K562 (cell line): Measurements from ENCODE around the gene GAD1. TPM values are rescaled to one million over a fixed set of nuclear protein-coding genes. Genes with fewer than 3 reads are reported as not detected.
A peak's percentile ranks its signal among the peaks of the same experiment; 100 is the strongest.

Experiments
- ATAC-seq: fragments of 200-7000 bp; cut with Tn5 transposase; 3 replicates; pipeline ENCODE4 v1.9.1; 2020; ENCODE audit warnings: moderate library complexity
- BruUV-seq: library from RNA; stranded (reverse); fragments of 400-500 nt; replicated peaks from 2 replicates; lab custom pipeline; 2021; lab: Mats Ljungman, UMichigan
- CTCF ChIA-PET: fragments of 300-600 bp; formaldehyde crosslinking; extraction: SDS; loops from one replicate; lab custom pipeline; 2021; ENCODE audit warnings: low intra/inter-chr PET ratio; lab: Yijun Ruan, JAX
- POLR2A ChIA-PET: fragments of 300-600, 350-650 bp; sonication (Branson Sonifier 250); formaldehyde crosslinking; extraction: SDS; loops from one replicate; lab custom pipeline; 2021; ENCODE audit warnings: antibody characterized with exemption, inconsistent platforms; lab: Yijun Ruan, JAX
- DNase-seq, 4 experiments: peaks; one replicate each; pipeline versions ENCODE4 v3.0.0 to v3.0.0-alpha.2; 2011 to 2018; ENCODE audit warnings: low spot score in 3 of 4, mixed read lengths in 3 of 4; ENCODE audit errors: extremely low read depth in 1 of 4
- FAIRE-seq: peaks from 2 replicates; lab custom pipeline; 2011; peaks lifted over from hg19 to GRCh38; lab: Jason Lieb, UNC
- H2AFZ ChIP-seq: 2 replicates; pipeline ENCODE4 v1.6.0; 2011; ENCODE audit warnings: low read depth, low read length, control low read depth, inconsistent platforms
- H3K27ac ChIP-seq: fragments of 200-600 bp; 3 replicates; pipeline ENCODE4 v1.8.0; 2011; ENCODE audit warnings: low read depth, mild to moderate bottlenecking, control low read depth, inconsistent platforms, low read length, moderate library complexity, mixed read lengths; ENCODE audit errors: extremely low read depth
- H3K27me3 ChIP-seq, 2 experiments: fragments of 300-600 bp in 1 of 2; 2 replicates in 1 of 2; 3 replicates in 1 of 2; pipeline versions ENCODE4 v1.6.0 to v1.8.0; 2011; ENCODE audit warnings: inconsistent platforms in 2 of 2, low read length in 2 of 2, mild to moderate bottlenecking in 1 of 2, mixed read lengths in 1 of 2, moderate library complexity in 1 of 2; ENCODE audit not compliant: control insufficient read depth in 2 of 2, insufficient read depth in 2 of 2
- H3K36me3 ChIP-seq: fragments of 300-600 bp; 3 replicates; pipeline ENCODE4 v1.8.0; 2011; ENCODE audit warnings: mild to moderate bottlenecking, low read length, inconsistent platforms; ENCODE audit not compliant: control insufficient read depth, insufficient read depth
- H3K4me1 ChIP-seq, 2 experiments: fragments of 200-600 bp in 1 of 2; replicated peaks in 1 of 2; 2 replicates in 1 of 2; 3 replicates in 1 of 2; pipeline versions ENCODE4 v1.5.1 to v1.8.0; 2011; ENCODE audit warnings: inconsistent platforms in 2 of 2, low read length in 2 of 2, mild to moderate bottlenecking in 1 of 2, mixed read lengths in 1 of 2, moderate library complexity in 1 of 2; ENCODE audit not compliant: control insufficient read depth in 2 of 2, insufficient read depth in 2 of 2
- H3K4me2 ChIP-seq: 2 replicates; pipeline ENCODE4 v1.6.1; 2011; ENCODE audit warnings: low read length, control low read depth, inconsistent platforms, mixed read lengths; ENCODE audit not compliant: insufficient read depth
- H3K4me3 ChIP-seq: fragments of 200-600 bp; sonication (generic), shearing (Covaris generic); 2 replicates; pipeline ENCODE4 v1.5.1; 2016; ENCODE audit warnings: control low read depth, inconsistent platforms
- H3K79me2 ChIP-seq: fragments of 200-600 bp; 3 replicates; pipeline ENCODE4 v1.8.0; 2011; ENCODE audit warnings: low read length, inconsistent platforms; ENCODE audit not compliant: control insufficient read depth, insufficient read depth
- H3K9ac ChIP-seq, 2 experiments: 2 replicates each; pipeline versions ENCODE4 v1.6.0 to v1.6.1; 2011; ENCODE audit warnings: low read depth in 2 of 2, low read length in 2 of 2, control low read depth in 1 of 2, inconsistent platforms in 1 of 2, mild to moderate bottlenecking in 1 of 2, mixed read lengths in 1 of 2; ENCODE audit not compliant: insufficient read depth in 1 of 2
- H3K9me1 ChIP-seq: one replicate; pipeline ENCODE4 v1.6.0; 2011; ENCODE audit warnings: inconsistent platforms, mild to moderate bottlenecking, low read length, moderate library complexity; ENCODE audit not compliant: control insufficient read depth, insufficient read depth
- H3K9me3 ChIP-seq: replicated peaks from 2 replicates; pipeline ENCODE4 v1.5.1; 2011; ENCODE audit warnings: low read depth, low read length, inconsistent platforms; ENCODE audit not compliant: control insufficient read depth, insufficient read depth
- H4K20me1 ChIP-seq: replicated peaks from 2 replicates; pipeline ENCODE4 v1.6.1; 2011; ENCODE audit warnings: low read length, inconsistent platforms, mixed read lengths; ENCODE audit not compliant: control insufficient read depth, insufficient read depth
- ATF7 ChIP-seq: fragments of 450-650 bp; IDR thresholded peaks from 2 replicates; pipeline ENCODE4 v1.7.1; 2014; ENCODE audit warnings: mild to moderate bottlenecking, moderate library complexity
- CBX3 ChIP-seq, 2 experiments: IDR thresholded peaks; 1 replicate in 1 of 2; 2 replicates in 1 of 2; pipeline ENCODE4 v1.6.1; 2012; ENCODE audit warnings: inconsistent platforms in 2 of 2, low read length in 2 of 2, borderline replicate concordance in 1 of 2, control low read depth in 1 of 2
- MIER1 ChIP-seq: fragments of 450-650 bp; IDR thresholded peaks from 2 replicates; pipeline ENCODE4 v1.6.1; 2016; ENCODE audit warnings: antibody characterized with exemption, mild to moderate bottlenecking, low read depth
- TRIM24 ChIP-seq, 2 experiments: fragments of 450-650 bp; IDR thresholded peaks; 2 replicates each; pipeline ENCODE4 v1.6.1; 2016
- ZNF764 ChIP-seq: fragments of 250-450 bp; sonication (Bioruptor Pico); IDR thresholded peaks from 2 replicates; pipeline ENCODE4 v1.4.0; 2020; ENCODE audit warnings: low read depth, mild to moderate bottlenecking, moderate library complexity
- WGBS: fragments of 100-300 bp; shearing (Covaris generic); methylation state at CpG from one replicate; pipeline ENCODE4 v1.1.6; 2016; ENCODE audit warnings: low coverage, mixed read lengths; ENCODE audit not compliant: insufficient coverage; ENCODE audit errors: missing lambda C conversion rate; 5-methylcytosine and 5-hydroxymethylcytosine counted together
- in situ Hi-C: fragments of 300-500 bp; cut with MboI; formaldehyde crosslinking; loops from 4 replicates; pipeline ENCODE4 v1.15.0; 2018; ENCODE audit warnings: inconsistent platforms, mixed read lengths
- intact Hi-C: fragments of 100-400 bp; cut with micrococcal nuclease; formaldehyde crosslinking; loops from 2 replicates; pipeline ENCODE4 v1.14.2; 2022
- polyA plus RNA-seq, 8 experiments: library from polyadenylated mRNA; depleted of rRNA in 4 of 8; stranded (reverse) in 5 of 8; unstranded in 3 of 8; fragments of >200 nt; fragmentation: Nextera tagmentation in 2 of 8; fragmentation: Illumina TruSeq in 1 of 8; extraction: Ambion mirVana in 2 of 8; extraction: Trizol in 1 of 8; gene quantifications; 2 replicates each; pipeline versions ENCODE4 v1.2.1 to v1.2.3, GENCODE V29; 2011 to 2014; ENCODE audit warnings: inconsistent platforms in 1 of 8, missing spikeins in 1 of 8
- total RNA-seq, 7 experiments: library from RNA; depleted of rRNA in 6 of 7; stranded (reverse); fragments of >200 nt in 6 of 7; fragmentation: Illumina TruSeq in 2 of 7; extraction: Trizol in 2 of 7; gene quantifications; 2 replicates each; pipeline versions ENCODE4 v1.2.1 to v1.2.3, GENCODE V29; 2011 to 2021; ENCODE audit warnings: low replicate concordance in 1 of 7
- TF ChIP-seq, protein P1 (sequence below): fragments of 250-450 bp; sonication (Bioruptor Pico); IDR thresholded peaks from 2 replicates; pipeline ENCODE4 v1.4.0; 2020; ENCODE audit warnings: mild to moderate bottlenecking, moderate library complexity, borderline replicate concordance
- TF ChIP-seq, protein P2 (sequence below): fragments of 250-450 bp; sonication (Bioruptor Pico); IDR thresholded peaks from 2 replicates; pipeline ENCODE4 v1.4.0; 2020; ENCODE audit warnings: mild to moderate bottlenecking, moderate library complexity

The GAD1 gene
- total and polyA plus RNA-seq, 9 of the 15 experiments (the other 6 are each of a cell fraction or from before 2014, with no cell fraction given) = 2.7 to 29.1 (median 15.7) TPM

DNA sequence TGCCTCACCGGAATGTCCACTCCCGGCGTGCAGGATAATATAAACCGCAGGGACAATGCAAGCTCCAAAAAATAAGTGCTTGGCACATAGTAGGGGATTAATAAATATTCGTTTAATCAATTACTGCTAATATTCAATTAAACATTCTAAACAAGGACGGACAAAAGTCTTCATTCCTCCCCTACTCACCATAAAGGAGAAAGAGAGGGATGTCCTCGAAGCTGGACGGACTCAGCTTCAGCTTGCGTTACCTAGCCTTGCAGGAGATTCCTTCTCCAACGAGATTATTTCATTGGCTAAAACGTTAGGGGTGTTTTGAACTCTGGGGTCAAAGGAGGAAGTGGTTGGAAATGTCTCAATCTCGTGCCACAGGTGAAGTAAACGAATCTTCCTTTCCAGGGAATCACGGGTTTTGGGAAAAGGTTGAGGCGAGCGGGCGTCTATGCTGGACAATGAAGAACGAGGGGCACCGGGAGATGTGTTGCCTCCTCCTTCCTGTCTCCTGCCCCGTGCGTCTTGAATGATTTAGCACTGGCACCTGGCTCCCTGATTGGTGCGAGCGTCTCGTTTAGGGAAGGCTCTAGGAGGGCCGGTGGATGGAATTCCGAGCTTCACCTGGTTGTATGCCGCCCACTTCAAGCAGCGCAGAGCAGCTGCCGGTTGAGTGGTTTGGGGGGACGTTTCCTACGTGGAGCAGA, 2.0 kb upstream of the GAD1 start:
- Histone ChIP-seq H3K79me2 (no peaks in the 10 kb centered on the region; the same call in 2 of the 3 replicates), H3K9me1 (no peaks in the 10 kb centered on the region), H3K4me1 (peaks cover 6 to 38% of the 10 kb centered on the region in 2 experiments), H2AFZ (no peak overlapping the region), H3K4me3 (no peak overlapping the region), H3K36me3 (no peaks in the 10 kb centered on the region), H3K9ac (no peak overlapping the region), H3K27ac (no peak overlapping the region), H3K27me3 (peaks cover 0 to 7% of the 10 kb centered on the region in 2 experiments; a peak in 1 of 5 replicates)
- FAIRE-seq (no peak), DNase-seq (no peak), ATAC-seq (no peak)
- CTCF ChIA-PET = interaction anchor here (0.5 to 4.8 kb wide), 15 partner anchors 78 to 991 kb away, joined by 3 to 41 read pairs (median 8); no protein-coding TSS in a partner anchor
- 54% methylated on average over 27 of the region's 31 CpGs for WGBS
- no peak for TF ChIP-seq TRIM24 (IDR thresholded peaks at IDR 0.05)
- TF ChIP-seq CBX3 (IDR thresholded peaks at IDR 0.05; ENCODE audit: borderline replicate concordance in 1 of 2, low read length in 2 of 2) = 0 out of 3 replicates have a peak, but pooled peaks of 1 of the 2 experiments have one; percentile 0
- TF ChIP-seq, protein P1, sequence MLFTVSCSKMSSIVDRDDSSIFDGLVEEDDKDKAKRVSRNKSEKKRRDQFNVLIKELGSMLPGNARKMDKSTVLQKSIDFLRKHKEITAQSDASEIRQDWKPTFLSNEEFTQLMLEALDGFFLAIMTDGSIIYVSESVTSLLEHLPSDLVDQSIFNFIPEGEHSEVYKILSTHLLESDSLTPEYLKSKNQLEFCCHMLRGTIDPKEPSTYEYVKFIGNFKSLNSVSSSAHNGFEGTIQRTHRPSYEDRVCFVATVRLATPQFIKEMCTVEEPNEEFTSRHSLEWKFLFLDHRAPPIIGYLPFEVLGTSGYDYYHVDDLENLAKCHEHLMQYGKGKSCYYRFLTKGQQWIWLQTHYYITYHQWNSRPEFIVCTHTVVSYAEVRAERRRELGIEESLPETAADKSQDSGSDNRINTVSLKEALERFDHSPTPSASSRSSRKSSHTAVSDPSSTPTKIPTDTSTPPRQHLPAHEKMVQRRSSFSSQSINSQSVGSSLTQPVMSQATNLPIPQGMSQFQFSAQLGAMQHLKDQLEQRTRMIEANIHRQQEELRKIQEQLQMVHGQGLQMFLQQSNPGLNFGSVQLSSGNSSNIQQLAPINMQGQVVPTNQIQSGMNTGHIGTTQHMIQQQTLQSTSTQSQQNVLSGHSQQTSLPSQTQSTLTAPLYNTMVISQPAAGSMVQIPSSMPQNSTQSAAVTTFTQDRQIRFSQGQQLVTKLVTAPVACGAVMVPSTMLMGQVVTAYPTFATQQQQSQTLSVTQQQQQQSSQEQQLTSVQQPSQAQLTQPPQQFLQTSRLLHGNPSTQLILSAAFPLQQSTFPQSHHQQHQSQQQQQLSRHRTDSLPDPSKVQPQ (CRISPR knock-in tag) = no peak
- TF ChIP-seq MIER1 = peak; percentile 34; the same call in 1 of the 2 replicates
- TF ChIP-seq, protein P2, sequence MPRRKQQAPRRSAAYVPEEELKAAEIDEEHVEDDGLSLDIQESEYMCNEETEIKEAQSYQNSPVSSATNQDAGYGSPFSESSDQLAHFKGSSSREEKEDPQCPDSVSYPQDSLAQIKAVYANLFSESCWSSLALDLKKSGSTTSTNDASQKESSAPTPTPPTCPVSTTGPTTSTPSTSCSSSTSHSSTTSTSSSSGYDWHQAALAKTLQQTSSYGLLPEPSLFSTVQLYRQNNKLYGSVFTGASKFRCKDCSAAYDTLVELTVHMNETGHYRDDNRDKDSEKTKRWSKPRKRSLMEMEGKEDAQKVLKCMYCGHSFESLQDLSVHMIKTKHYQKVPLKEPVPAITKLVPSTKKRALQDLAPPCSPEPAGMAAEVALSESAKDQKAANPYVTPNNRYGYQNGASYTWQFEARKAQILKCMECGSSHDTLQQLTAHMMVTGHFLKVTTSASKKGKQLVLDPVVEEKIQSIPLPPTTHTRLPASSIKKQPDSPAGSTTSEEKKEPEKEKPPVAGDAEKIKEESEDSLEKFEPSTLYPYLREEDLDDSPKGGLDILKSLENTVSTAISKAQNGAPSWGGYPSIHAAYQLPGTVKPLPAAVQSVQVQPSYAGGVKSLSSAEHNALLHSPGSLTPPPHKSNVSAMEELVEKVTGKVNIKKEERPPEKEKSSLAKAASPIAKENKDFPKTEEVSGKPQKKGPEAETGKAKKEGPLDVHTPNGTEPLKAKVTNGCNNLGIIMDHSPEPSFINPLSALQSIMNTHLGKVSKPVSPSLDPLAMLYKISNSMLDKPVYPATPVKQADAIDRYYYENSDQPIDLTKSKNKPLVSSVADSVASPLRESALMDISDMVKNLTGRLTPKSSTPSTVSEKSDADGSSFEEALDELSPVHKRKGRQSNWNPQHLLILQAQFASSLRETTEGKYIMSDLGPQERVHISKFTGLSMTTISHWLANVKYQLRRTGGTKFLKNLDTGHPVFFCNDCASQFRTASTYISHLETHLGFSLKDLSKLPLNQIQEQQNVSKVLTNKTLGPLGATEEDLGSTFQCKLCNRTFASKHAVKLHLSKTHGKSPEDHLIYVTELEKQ (CRISPR knock-in tag) = no peak
- TF ChIP-seq ATF7 = no peak
- TF ChIP-seq ZNF764 (CRISPR knock-in tag) = no peak
- TF ChIP-seq, all 486 proteins: peak for 2
- in situ Hi-C loops (loop anchor here (5.0 to 25.0 kb wide), 3 partner anchors 450 to 877 kb away; no protein-coding TSS in a partner anchor), intact Hi-C loops (loop anchor here (1.0 to 10.0 kb wide), 3 partner anchors 290 to 882 kb away; no protein-coding TSS in a partner anchor)
- Histone ChIP-seq H3K9me3 (no peaks in the 10 kb centered on the region), H4K20me1 (no peaks in the 10 kb centered on the region), H3K4me2 (no peak overlapping the region)
- BruUV-seq = no TSS peak
- POLR2A ChIA-PET = interaction anchor here (0.6 to 0.9 kb wide), 3 partner anchors 47 to 491 kb away, joined by 3 read pairs; no protein-coding TSS in a partner anchor
